Measurements from ENCODE around the gene KIAA0040. TPM values are rescaled to one million over a fixed set of nuclear protein-coding genes. Genes with fewer than 3 reads are reported as not detected.
A peak's percentile ranks its signal among the peaks of the same experiment; 100 is the strongest.

The KIAA0040 gene
- polyA plus RNA-seq (2013, experiment 1 of 2), result 3.7 TPM
- polyA plus RNA-seq (2013, experiment 2 of 2), result 4.2 TPM

- Histone ChIP-seq H3K36me3 (ENCODE audit: insufficient read depth, low read length) (no peaks in the 10 kb centered on the region), H3K9ac (ENCODE audit: low read depth, low read length) (peak within 1 kb of the TSS; percentile 20), H3K4me3 (ENCODE audit: low read length) (peak within 1 kb of the TSS; percentile 70), H3K9me3 (ENCODE audit: insufficient read depth, low read depth, low read length) (no peaks in the 10 kb centered on the region), H3K27ac (ENCODE audit: low read depth, low read length) (no peak within 1 kb of the TSS), H3K27me3 (ENCODE audit: insufficient read depth, low read length) (peaks cover 49% of the 10 kb centered on the region), H3K4me1 (ENCODE audit: insufficient read depth, low read length) (peaks cover 7% of the 10 kb centered on the region; the same call in 1 of the 2 replicates)
- WGBS, result 2% methylated on average over 62 of the region's 62 CpGs
These were observed at the start of gene KIAA0040 for GRCh38 chr1:175192630-175193526. Gene KIAA0040 (minus strand): TSS chr1:175192776. CDS start chr1:175161013, 31,763 bp downstream.

- H3K27me3 ChIP-seq (ENCODE audit: insufficient read depth, low read length), result no peaks in the 10 kb centered on the region
- peaks cover 2% of the 10 kb centered on the region; the same call in 1 of the 2 replicates for H3K9me3 ChIP-seq (ENCODE audit: insufficient read depth, low read depth, low read length)
- H3K36me3 ChIP-seq (ENCODE audit: insufficient read depth, low read length), result no peaks in the 10 kb centered on the region
- H3K9ac ChIP-seq (ENCODE audit: low read depth, low read length), result no peak overlapping the region
- no peak overlapping the region for H3K4me3 ChIP-seq (ENCODE audit: low read length)
- no peaks in the 10 kb centered on the region for H3K4me1 ChIP-seq (ENCODE audit: insufficient read depth, low read length)
- H3K27ac ChIP-seq (ENCODE audit: low read depth, low read length), result no peak overlapping the region
- WGBS, result no CpG with 5 or more reads among the region's 1 CpG
These were observed 44.8 kb upstream of the KIAA0040 start for GRCh38 chr1:175237389-175237788.

- Histone ChIP-seq H3K36me3 (ENCODE audit: insufficient read depth, low read length) (no peaks in the 10 kb centered on the region), H3K9ac (ENCODE audit: low read depth, low read length) (no peak overlapping the region), H3K4me1 (ENCODE audit: insufficient read depth, low read length) (no peaks in the 10 kb centered on the region), H3K27ac (ENCODE audit: low read depth, low read length) (no peak overlapping the region), H3K27me3 (ENCODE audit: insufficient read depth, low read length) (no peaks in the 10 kb centered on the region), H3K9me3 (ENCODE audit: insufficient read depth, low read depth, low read length) (peaks cover 3% of the 10 kb centered on the region; the same call in 1 of the 2 replicates), H3K4me3 (ENCODE audit: low read length) (no peak overlapping the region)
- WGBS, result 84% methylated on average over 3 of the region's 3 CpGs
These were observed 42.1 kb upstream of the KIAA0040 start for GRCh38 chr1:175234639-175235038.

- Histone ChIP-seq H3K9ac (ENCODE audit: low read depth, low read length) (no peak overlapping the region), H3K9me3 (ENCODE audit: insufficient read depth, low read depth, low read length) (peaks cover 3% of the 10 kb centered on the region; the same call in 1 of the 2 replicates), H3K27ac (ENCODE audit: low read depth, low read length) (no peak overlapping the region), H3K36me3 (ENCODE audit: insufficient read depth, low read length) (no peaks in the 10 kb centered on the region), H3K4me1 (ENCODE audit: insufficient read depth, low read length) (no peaks in the 10 kb centered on the region), H3K27me3 (ENCODE audit: insufficient read depth, low read length) (no peaks in the 10 kb centered on the region), H3K4me3 (ENCODE audit: low read length) (no peak overlapping the region)
- 92% methylated on average over 2 of the region's 2 CpGs for WGBS
These were observed 39.8 kb upstream of the KIAA0040 start for GRCh38 chr1:175232335-175232734.

- H3K9ac ChIP-seq (ENCODE audit: low read depth, low read length), result no peak overlapping the region
- no peak overlapping the region for H3K27ac ChIP-seq (ENCODE audit: low read depth, low read length)
- H3K4me1 ChIP-seq (ENCODE audit: insufficient read depth, low read length), result peaks cover 12% of the 10 kb centered on the region
- no peak overlapping the region for H3K4me3 ChIP-seq (ENCODE audit: low read length)
- no CpG with 5 or more reads among the region's 1 CpG for WGBS
- no peaks in the 10 kb centered on the region for H3K36me3 ChIP-seq (ENCODE audit: insufficient read depth, low read length)
- no peaks in the 10 kb centered on the region for H3K27me3 ChIP-seq (ENCODE audit: insufficient read depth, low read length)
- no peaks in the 10 kb centered on the region for H3K9me3 ChIP-seq (ENCODE audit: insufficient read depth, low read depth, low read length)
These were observed 33.2 kb upstream of the KIAA0040 start for GRCh38 chr1:175225805-175226129.

- H3K9ac ChIP-seq (ENCODE audit: low read depth, low read length), result no peak overlapping the region
- 92% methylated on average over 10 of the region's 10 CpGs for WGBS
- H3K36me3 ChIP-seq (ENCODE audit: insufficient read depth, low read length), result no peaks in the 10 kb centered on the region
- H3K27ac ChIP-seq (ENCODE audit: low read depth, low read length), result no peak overlapping the region
- H3K4me3 ChIP-seq (ENCODE audit: low read length), result no peak overlapping the region
- no peaks in the 10 kb centered on the region for H3K9me3 ChIP-seq (ENCODE audit: insufficient read depth, low read depth, low read length)
- no peaks in the 10 kb centered on the region for H3K27me3 ChIP-seq (ENCODE audit: insufficient read depth, low read length)
- peaks cover 12% of the 10 kb centered on the region for H3K4me1 ChIP-seq (ENCODE audit: insufficient read depth, low read length)
These were observed 29.8 kb upstream of the KIAA0040 start for GRCh38 chr1:175222296-175222938.

GRCh38 chr1:175221557-175222175, 29.1 kb upstream of the KIAA0040 start:
- H3K4me1 ChIP-seq (ENCODE audit: insufficient read depth, low read length), result peaks cover 12% of the 10 kb centered on the region
- peak overlapping the region; percentile 34 for H3K9ac ChIP-seq (ENCODE audit: low read depth, low read length)
- no peak overlapping the region for H3K4me3 ChIP-seq (ENCODE audit: low read length)
- 21% methylated on average over 10 of the region's 10 CpGs for WGBS
- no peaks in the 10 kb centered on the region for H3K36me3 ChIP-seq (ENCODE audit: insufficient read depth, low read length)
- no peaks in the 10 kb centered on the region for H3K27me3 ChIP-seq (ENCODE audit: insufficient read depth, low read length)
- no peaks in the 10 kb centered on the region for H3K9me3 ChIP-seq (ENCODE audit: insufficient read depth, low read depth, low read length)
- no peak overlapping the region for H3K27ac ChIP-seq (ENCODE audit: low read depth, low read length)

GRCh38 chr1:175220853-175221556, 28.4 kb upstream of the KIAA0040 start:
- Histone ChIP-seq H3K9ac (ENCODE audit: low read depth, low read length) (peak overlapping the region; percentile 34; the same call in 1 of the 2 replicates), H3K4me1 (ENCODE audit: insufficient read depth, low read length) (peaks cover 12% of the 10 kb centered on the region), H3K27ac (ENCODE audit: low read depth, low read length) (no peak overlapping the region), H3K36me3 (ENCODE audit: insufficient read depth, low read length) (no peaks in the 10 kb centered on the region), H3K27me3 (ENCODE audit: insufficient read depth, low read length) (no peaks in the 10 kb centered on the region), H3K9me3 (ENCODE audit: insufficient read depth, low read depth, low read length) (no peaks in the 10 kb centered on the region), H3K4me3 (ENCODE audit: low read length) (no peak overlapping the region)
- WGBS, result 74% methylated on average over 11 of the region's 11 CpGs

- Histone ChIP-seq H3K4me3 (ENCODE audit: low read length) (no peak overlapping the region), H3K36me3 (ENCODE audit: insufficient read depth, low read length) (no peaks in the 10 kb centered on the region), H3K9me3 (ENCODE audit: insufficient read depth, low read depth, low read length) (no peaks in the 10 kb centered on the region), H3K4me1 (ENCODE audit: insufficient read depth, low read length) (peaks cover 12% of the 10 kb centered on the region), H3K27ac (ENCODE audit: low read depth, low read length) (no peak overlapping the region), H3K9ac (ENCODE audit: low read depth, low read length) (no peak overlapping the region), H3K27me3 (ENCODE audit: insufficient read depth, low read length) (no peaks in the 10 kb centered on the region)
- whole genome bisulfite sequencing, result 88% methylated on average over 2 of the region's 2 CpGs
These were observed 27.2 kb upstream of the KIAA0040 start for GRCh38 chr1:175219774-175220173.

- no peaks in the 10 kb centered on the region for H3K27me3 ChIP-seq (ENCODE audit: insufficient read depth, low read length)
- no peak overlapping the region for H3K27ac ChIP-seq (ENCODE audit: low read depth, low read length)
- H3K4me3 ChIP-seq (ENCODE audit: low read length), result no peak overlapping the region
- H3K9me3 ChIP-seq (ENCODE audit: insufficient read depth, low read depth, low read length), result no peaks in the 10 kb centered on the region
- H3K36me3 ChIP-seq (ENCODE audit: insufficient read depth, low read length), result no peaks in the 10 kb centered on the region
- H3K9ac ChIP-seq (ENCODE audit: low read depth, low read length), result no peak overlapping the region
- peaks cover 12% of the 10 kb centered on the region for H3K4me1 ChIP-seq (ENCODE audit: insufficient read depth, low read length)
- WGBS, result 79% methylated on average over 5 of the region's 5 CpGs
These were observed 26.3 kb upstream of the KIAA0040 start for GRCh38 chr1:175218786-175219434.

All from HUES64 (cell line).